Medulla oblongata (tissue), 1 donor: ENCODE results near the gene CPNE9.

ENCODE experiments used
- DNase-seq: peaks from one replicate; pipeline ENCODE4 v3.0.0-alpha.2; 2015; ENCODE audit errors: extremely low spot score

The CPNE9 gene

GRCh38 chr3:9716801-9717555 lies 13.3 kb downstream of the CPNE9 start:
- DNase-seq: no peak

GRCh38 chr3:9717563-9717962 lies 13.9 kb downstream of the CPNE9 start:
- DNase-seq: no peak

- DNase-seq: no peak
These were observed 14.5 kb downstream of the CPNE9 start for GRCh38 chr3:9718118-9718517.

- DNase-seq: no peak
These were observed 17.5 kb downstream of the CPNE9 start for GRCh38 chr3:9721015-9721699.

DNA sequence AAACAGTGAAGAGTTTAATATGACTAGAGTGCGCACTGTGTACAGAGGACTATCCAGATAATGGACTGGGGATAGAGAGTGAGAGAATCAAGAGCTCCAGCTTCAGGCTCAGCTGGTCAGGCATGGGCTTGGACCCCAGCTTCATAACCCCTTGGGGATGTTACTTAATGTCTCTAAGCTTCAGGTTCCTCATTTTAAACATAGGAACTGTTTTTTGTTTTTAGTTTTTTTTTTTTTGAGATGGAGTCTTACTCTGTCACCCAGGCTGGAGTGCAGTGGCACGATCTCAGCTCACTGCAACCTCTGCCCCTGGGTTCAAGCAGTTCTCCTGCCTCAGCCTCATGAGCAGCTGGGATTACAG lies 18.0 kb downstream of the CPNE9 start:
- no peak for DNase-seq

DNA sequence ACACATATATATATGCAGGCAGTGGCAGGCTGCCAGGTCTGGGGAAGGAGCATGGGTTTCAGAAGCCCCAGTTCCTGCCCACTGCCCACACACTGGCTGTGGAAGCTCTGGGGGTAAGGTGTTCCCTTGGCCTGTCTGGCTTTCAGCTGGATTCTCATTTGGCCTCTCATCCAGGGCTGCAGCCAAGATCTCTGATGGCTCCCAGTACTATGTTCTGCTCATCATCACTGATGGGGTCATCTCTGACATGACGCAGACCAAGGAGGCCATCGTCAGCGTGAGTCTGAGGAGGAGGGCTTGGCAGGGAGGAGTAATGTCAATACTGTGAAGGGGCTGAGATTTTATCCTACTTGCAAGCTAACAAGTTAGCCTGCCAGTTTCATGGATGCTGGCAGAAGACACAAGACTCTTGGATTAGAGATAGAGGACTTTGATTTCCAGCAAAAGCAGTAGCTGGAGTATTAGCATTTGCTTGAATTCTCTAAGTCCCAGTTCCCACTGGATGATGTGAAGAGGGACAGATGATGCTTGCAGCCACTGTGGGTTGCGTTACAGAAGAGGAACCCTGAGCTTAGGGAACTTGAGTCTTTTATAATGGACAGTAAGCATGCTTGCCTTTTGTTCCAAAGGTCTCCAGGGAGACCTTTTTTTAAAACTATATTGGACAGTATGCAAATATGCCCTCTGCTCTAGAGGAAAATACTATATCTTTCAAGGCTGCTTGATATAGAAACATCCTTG lies 22.3 kb downstream of the CPNE9 start:
- no peak for DNase-seq

- no peak for DNase-seq
These were observed 23.5 kb downstream of the CPNE9 start for GRCh38 chr3:9727041-9727595.

DNA sequence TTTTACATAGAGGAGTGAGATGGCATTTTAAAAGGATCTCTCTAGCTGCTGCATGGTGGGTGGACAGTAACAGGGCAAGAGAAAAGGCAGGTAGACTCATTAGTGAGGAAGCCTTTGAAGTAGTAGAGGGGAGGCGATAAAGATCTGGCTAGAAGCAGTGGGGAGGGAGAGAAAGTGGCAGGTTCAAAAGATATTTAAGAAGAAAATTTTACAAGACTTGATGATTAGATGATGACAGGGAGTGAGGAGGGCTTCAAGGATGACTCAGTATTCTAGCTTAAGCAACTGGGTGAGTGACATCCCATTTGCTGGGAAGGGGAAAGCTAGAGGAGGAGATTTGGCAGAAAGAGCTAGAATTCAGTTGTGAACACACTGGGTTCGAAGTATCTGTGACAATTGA lies 24.1 kb downstream of the CPNE9 start:
- no peak for DNase-seq

DNA sequence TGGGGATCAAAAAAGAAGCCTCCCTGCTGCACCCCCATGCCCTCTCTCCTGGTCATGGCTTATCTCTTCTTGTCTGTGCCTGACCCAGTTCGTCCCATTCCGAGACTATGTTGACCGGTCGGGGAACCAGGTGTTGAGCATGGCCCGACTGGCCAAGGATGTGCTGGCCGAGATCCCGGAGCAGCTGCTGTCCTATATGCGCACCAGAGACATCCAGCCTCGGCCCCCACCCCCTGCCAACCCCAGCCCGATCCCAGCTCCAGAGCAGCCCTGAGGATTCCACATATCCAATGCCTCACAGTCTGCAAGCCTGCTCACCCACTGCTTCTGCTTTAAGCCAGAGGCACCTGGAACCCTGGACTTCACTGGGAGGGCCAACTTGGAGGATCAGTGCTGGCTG lies 25.8 kb downstream of the CPNE9 start:
- DNase-seq: no peak

GRCh38 chr3:9730657-9731205 lies 27.1 kb downstream of the CPNE9 start:
- DNase-seq: no peak

DNA sequence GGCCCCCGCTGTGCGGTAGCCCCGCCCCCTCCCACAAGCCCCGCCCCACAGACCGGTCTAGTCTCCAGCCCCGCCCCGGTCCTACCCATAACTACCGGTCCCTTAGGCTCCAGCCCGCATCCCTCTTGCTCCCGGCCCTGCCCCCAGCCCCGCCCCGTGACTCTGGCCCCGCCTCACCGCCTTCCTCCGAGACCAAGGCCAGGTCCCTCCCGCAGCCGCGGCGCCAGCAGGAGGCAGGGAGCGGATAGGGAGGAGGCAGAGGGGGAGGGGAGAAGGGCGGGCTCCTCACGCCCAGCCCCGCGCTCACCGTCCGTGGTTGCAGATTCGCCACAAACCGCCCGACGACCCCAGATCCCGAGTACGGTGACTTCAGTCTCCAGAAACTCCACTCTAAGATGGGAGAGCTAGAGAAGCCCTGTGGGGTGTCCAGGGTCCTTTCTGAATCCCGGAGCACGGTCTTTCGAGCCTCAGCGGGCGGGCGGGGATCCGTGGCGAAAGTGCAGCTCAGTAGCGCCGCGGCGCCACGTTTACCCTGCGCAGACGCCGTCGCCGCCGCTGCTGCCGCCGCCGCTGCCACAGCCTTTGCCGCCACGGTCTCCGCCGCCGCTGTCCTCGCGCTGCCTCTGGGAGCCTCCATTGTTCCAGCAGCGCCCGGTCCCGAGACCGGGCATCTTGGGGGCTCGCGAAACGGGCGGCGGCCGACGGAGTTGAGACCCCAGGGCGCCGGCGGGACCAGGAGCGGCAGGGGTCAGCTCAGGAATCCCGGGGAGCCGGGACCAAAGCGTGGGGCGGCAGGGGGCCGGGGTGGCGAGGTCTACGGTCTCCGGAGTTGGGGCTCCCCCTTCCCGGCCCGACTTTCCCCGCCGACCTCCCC lies 27.8 kb downstream of the CPNE9 start, which contains the start of gene BRPF1:
Gene BRPF1, plus strand, starts transcription at position 530 of the 874 bp plus-strand sequence. CDS start 2,406 bp downstream, outside the sequence.
- peak; percentile 99 for DNase-seq

DNA sequence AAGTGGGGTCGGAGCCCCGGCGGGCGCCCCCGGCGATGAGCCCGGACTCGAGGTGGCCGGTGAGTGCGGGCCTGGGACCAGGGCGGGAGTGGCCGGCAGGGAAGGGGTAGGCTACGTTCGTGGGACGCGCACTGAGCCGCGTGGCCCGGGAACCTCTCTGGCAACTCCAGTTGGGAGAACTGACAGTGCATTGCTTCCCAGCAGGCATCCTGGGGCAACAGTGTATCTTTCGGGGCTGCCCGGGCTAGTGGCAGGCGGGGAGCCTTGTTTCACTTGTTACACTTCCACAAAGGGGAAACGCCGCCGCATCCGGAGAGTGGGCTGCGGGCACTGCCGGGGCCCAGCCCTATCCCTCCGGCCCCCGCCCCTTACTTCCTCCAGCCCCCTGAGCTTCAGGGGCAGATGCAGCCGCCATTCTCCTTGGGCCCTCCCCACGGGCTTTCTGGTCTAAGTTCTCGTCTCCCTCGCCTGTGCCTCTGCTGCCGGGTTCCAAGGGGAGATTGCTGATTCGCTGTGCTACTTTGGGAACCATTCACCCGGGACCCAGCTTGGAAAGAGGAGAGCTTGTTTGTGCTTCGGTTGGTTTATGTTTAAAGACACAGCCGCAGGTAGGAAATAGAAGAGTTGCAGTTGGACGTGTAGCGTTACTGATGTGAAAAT lies 28.6 kb downstream of the CPNE9 start:
- DNase-seq: no peak

DNA sequence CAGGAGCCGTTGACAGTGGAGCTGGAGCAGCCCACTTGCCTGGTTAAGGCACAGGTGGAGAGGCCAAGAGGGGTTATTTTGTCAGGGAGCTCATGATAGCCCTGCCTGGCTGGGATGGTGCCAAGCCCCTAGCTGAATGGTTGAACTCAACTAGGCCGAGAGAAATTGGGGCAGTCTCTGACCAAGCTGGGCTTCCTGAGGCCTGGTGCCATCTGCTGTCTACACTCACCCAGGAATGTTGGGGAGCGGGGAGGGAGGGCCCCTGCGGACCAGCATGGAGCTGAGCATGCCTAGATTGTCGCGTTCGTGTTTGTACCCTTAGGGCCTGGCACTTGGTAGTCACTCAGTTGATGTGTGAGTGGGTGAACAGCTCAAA lies 29.1 kb downstream of the CPNE9 start:
- no peak for DNase-seq

DNA sequence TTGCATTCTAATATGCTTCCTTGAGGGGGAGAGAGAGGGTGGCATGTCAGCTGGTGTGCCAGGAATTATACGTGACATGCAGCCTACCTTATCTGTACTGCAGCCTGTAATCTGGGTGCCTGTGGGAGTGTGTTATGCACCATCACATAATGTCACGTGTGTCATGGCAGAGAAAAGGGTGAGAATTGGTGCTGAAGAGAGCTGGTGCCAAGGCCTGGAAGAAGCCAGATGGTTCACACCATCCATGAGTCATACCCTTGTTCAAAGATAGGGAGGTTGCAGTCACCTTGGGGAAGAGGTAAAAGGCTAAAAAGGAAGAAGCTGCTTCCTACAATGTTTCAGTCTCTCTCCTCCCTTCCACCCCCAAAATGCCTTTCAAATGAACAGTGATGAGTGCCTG lies 33.2 kb downstream of the CPNE9 start:
- DNase-seq: no peak

GRCh38 chr3:9739181-9739580 lies 35.5 kb downstream of the CPNE9 start:
- no peak for DNase-seq

- DNase-seq: no peak
These were observed 38.9 kb downstream of the CPNE9 start for GRCh38 chr3:9742560-9742959.

- no peak for DNase-seq
These were observed 39.9 kb downstream of the CPNE9 start for GRCh38 chr3:9743548-9743947.

GRCh38 chr3:9744162-9744561 lies 40.5 kb downstream of the CPNE9 start:
- no peak for DNase-seq

GRCh38 chr3:9745521-9745920 lies 41.9 kb downstream of the CPNE9 start:
- DNase-seq: no peak

- no peak for DNase-seq
These were observed 42.7 kb downstream of the CPNE9 start for GRCh38 chr3:9746330-9746729.

- no peak for DNase-seq
These were observed 43.6 kb downstream of the CPNE9 start for GRCh38 chr3:9747267-9747666.
